NK-92 (cell line): Measurements from ENCODE around the gene GALNT14.
"Not testable (repeated sequence)": the region's sequence is repeated elsewhere in the genome, so short reads cannot be mapped to it uniquely, and the experiment has no call there.

Source experiments
- DNase-seq: peaks from one replicate; lab custom pipeline; 2025; ENCODE audit not compliant: unreplicated experiment; lab: John Stamatoyannopoulos, UW

GALNT14 gene, protein sequence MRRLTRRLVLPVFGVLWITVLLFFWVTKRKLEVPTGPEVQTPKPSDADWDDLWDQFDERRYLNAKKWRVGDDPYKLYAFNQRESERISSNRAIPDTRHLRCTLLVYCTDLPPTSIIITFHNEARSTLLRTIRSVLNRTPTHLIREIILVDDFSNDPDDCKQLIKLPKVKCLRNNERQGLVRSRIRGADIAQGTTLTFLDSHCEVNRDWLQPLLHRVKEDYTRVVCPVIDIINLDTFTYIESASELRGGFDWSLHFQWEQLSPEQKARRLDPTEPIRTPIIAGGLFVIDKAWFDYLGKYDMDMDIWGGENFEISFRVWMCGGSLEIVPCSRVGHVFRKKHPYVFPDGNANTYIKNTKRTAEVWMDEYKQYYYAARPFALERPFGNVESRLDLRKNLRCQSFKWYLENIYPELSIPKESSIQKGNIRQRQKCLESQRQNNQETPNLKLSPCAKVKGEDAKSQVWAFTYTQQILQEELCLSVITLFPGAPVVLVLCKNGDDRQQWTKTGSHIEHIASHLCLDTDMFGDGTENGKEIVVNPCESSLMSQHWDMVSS

DNA sequence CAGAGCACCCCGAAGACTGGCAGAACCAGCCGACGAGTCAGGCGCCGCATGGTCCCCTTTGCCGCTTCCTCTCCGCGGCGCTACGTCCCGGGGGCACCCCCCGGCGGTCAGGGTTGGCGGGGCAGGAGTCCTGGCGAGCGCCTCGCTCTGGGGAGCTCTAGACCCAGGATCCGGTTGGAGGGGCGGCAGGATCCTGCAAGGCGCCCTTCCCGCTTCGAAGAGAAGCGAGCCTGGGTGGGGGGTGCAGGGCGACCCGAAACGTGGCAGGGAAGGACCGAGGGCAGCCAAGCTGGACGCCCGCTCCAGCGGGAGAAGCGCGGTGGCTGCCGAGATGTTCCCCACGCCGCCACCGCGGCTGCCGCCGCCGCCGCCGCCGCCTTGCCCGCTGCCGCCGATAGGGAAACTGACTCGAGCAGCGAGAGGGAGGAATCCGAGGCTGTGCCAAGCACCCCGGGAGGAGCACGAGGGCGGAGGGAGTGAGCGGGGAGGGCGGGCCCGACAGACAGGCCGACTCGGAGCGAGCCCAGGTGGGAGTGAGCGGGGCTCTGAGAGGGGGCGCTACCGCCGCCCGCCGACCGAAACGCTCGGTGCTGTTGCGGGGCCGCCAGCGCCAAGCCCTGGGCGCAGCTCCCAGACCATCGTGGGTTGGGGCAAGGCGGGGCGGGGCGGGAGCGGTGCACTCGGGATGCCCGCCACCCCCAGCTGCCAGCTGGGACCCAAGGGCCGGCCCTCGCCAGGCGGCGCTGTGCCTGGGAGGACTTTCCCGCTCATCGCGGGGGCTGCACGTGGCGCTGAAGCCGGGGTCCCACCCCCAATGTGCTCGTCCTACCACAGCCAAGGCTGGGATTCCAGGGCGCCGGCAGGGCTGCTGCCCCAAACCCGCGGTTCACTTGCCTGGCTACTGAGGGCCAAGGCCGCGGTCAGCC is at the start of gene GALNT14:
Gene GALNT14, minus strand, starts transcription at position 404 of the 926 bp plus-strand sequence. Its CDS starts 354 bp downstream, at position 50.
- DNase-seq, result no peak

DNA sequence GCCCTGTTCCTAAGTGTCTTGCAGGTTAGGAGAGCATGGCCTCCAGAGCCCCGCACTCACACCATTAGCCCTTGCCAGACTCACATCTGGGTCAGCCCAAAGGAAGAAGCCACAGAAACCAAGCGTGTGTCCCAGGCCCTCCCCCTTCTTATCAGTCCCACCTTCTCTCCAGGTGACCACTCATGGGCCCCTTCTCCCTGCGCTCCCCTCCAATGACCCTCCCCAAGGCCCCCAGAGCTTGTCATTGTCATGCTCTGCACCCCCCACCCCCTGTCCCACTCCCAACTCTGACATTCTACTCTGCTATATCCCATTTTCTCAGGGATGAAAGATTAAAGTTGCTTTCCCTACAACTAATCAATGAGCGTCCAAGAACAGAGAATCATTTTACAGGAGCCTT is 48.9 kb upstream of the GALNT14 start:
- no peak for DNase-seq

DNA sequence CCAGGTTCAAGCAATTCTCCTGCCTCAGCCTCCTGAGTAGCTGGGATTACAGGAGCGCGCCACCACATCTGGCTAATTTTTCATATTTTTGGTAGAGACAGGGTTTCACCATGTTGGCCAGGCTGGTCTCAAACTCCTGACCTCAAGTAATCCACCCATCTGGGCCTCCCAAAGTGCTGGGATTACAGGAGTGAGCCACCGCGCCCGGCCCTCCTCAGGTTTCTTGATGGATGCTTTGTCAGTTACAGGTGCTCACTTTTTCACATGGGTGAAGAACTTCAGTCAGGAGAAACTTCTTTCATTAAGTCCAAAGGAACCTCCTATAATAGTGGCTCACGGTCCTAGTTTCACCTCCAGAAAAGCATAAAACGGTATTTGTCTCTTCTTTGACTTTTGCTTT is 45.7 kb upstream of the GALNT14 start:
- DNase-seq, result not testable (repeated sequence)

DNA sequence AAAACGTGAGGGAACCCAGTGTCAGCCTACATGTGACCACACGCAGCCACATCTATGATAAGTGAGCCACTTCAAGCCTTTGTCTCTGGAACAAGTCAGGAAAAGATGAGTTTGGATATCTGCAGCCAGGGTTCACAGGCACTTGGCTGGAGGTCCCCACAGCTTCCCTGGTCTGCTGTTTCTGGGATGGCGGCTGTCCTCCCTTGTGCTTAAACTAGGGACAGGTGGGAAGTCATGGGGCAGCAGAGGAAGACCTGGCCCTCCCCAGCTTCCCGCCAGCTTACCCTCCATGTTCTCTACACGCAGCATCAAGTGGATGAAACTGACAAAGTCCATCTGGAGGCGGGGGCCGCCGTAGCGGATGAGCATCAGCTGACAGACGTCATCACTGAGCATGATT is 38.5 kb upstream of the GALNT14 start:
- DNase-seq, result no peak

DNA sequence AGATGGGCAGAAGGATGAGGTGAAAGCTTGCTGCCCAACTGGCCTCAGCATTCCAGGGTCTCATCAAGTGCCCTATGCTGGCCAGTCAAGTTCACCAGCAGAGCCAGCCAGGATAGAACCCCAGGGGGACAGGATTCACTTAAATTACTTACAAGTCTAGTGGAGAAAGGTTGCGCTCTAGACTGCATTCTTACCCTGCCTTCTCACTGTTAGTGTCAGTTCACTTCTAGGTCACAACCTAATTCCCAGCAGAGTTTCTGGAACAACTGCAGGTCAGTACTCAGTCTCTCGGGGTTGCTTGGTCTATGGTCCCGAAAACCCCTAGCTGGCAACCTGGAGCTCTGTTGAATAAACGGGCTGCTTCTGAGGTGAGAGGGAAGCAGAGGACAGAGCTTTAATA is 32.9 kb upstream of the GALNT14 start:
- DNase-seq, result no peak

DNA sequence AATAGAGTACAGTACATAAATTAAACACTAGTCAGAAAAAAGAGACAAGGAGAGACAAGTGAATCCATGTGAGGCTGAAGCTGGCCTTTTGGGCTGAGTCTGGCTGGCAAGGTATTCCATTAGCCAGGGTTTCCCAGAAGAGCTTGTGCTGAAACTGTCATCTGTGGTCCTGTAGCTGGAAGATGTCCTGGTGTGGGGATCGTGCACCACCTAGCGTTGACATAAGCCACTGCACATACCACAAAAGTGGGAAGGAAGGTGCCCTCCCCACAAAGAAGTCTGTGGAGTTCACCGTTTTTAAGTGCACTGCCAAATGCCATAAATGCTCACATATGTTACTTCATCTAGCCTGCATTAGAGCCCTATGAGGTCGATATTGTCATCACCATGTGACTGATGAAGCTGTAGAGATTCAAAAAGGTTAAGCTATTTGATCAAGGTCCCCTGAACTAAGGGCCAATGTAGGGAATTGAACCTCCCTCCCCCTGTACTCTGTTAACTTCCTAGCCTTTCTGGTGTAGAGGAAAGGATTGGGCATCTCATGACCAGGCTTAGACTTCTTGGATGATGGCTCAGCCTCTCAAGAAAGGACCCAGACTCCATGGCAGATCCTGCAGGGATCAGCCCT is 31.9 kb upstream of the GALNT14 start:
- no peak for DNase-seq

DNA sequence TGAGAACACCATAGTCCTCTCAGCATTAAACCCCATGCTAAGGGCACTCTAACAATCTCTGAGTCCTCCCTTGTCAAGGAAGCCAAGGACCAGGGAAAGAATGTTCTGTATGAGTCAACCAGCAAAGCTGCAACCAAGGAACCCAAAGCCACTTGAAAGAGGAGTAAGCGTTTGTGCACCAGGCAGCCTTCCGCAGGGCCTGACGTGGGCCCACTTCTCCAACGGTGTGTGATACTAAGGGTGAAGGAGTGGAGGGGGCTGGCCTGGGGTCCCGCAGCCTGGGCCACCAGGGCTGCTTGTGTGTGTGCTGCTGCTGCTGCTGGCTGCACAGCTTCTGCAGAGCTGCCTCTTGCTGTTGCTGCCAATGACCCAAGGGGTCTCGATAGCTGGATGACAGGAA is 30.1 kb upstream of the GALNT14 start:
- no peak for DNase-seq

DNA sequence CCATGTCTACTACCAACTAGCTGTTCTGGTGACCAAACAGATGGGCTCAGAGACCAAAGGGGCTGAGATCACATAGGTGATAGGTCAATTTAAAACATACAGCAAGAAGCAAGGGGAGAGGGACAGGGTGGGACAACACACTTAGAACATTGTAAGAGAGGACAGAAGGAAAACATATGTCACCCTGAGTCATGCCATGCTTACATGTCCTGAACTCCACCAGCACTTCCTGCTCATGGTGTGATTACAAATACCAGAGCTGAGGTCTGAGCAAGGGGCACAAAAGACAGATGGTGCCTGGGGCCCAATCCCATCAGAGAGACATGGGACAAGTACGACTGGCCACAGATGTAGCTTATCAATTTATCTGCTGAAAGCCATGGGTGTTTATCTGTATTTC is 28.7 kb upstream of the GALNT14 start:
- DNase-seq, result no peak

DNA sequence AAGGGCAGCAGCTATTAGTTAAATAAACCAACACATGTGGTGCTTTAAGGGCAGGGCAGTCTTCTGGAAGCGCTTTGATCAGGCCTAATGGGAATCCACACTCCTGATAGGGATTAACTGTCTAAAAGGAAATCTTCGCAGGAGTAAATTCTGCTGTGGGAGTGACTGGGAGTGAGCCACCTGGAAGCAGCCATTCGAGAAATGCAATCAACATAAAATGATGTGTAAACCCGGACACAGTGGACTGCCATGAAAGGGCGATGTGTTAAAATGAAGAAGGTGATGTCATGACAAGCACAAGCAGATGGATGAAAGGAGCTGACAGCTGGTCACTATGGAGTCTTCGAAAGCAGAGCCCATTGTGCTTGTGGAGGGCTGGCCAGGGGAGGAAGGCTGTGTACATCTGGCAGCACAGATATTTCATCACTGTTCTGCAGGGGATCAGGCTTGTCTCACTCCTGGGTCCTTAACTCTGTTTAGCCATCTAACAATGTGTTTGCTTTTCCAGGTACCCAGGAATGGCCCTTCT is 24.8 kb upstream of the GALNT14 start:
- DNase-seq, result no peak

DNA sequence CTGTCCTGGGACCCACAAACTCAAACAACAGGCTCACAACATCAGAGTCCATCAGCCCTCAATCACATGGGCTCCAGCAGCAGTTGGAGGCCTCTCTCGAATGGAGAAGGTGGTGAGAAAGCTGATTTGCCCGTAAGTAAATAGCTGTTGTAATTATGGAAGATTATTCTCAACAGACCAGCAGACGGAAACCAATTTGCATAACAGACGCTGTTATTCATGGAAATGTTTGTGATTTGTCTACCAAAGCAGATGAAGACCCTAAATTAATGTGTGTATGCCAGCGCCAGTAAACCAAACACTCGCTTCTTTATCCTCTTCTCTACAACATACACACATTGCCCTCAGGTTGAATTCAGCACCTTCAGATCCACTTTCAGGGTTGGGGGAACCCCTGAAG is 23.4 kb upstream of the GALNT14 start:
- DNase-seq, result no peak

DNA sequence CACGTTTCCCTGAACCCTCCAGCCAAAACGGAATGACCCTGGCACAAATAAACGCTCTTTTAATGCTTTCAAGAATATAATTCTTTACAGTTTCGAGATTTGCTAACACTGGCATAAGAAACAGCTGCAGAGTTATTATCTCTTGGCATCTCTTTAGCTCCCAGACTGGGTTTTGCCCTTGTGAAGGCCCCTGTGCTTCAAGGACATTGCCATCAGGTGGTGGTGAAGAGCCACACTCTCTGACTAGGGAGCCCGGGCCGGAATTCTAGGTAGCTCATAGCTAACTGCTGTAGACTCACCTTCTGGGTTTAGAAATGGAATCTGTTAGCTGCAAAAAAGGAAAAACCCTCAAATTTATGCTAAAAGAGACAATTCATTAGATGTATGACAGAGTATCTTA is 13.3 kb upstream of the GALNT14 start:
- DNase-seq, result no peak

DNA sequence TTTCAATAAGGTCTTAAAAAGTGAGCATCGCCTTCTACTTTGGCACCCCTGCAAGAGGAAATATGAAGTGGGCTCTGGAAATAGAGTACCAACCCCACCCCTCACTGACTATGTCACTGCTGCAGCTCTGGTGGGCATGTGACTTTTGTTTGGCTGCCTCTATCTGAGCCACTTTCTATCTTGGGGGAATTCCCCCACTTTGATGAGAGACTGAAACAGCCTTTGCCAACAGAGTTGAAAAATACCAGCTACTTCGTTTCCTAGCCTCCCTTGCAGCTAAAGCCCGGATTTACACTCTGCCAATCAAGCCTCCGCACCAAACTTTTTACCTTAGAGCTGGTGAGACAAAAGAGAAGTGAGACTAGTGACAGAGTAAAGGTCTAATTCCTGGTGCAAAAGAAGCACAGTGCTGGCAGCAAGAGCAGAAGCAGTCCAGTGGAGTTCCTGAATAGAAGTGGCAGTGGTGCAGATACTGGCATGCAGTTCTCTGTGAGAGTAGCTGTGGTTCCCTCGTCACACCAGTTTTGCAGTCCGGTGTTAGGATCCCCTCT is 12.0 kb upstream of the GALNT14 start:
- DNase-seq, result no peak

DNA sequence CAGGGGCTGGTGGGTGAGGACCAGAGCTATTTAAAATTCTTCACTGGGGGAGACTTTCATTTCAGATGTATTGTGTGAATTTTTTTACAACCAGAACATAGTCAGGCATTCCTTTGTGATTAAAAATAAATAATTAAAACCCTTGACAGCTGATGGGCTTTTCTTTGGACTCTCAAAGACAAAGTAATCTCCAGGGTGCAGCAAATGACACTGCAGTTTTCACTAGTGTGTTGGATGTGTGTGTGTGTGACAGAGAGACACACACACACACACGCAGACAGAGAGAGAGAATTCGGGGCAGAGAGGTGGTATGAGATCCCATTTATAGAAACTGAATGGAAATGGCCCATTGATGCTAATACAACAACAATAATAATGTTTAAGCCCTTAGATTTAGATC is 10.3 kb upstream of the GALNT14 start:
- no peak for DNase-seq

DNA sequence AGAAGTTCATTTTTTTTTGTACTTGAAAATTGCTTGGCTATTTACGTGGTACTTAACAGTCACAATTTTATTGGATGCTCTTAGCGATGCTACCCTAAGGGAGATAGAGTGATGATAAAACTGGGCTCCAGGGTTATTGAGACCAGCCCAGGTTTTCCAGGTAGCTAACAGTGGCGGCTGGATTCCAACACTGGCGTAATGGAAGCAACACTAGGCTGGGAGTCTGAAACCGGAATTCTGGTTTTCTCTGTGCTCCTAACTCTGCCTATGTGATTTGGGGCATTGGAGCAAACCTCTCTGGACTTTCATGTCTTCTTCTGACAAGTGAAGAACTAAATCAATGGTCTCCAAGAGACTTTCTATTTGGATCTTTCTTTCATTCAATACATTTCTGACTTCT is 9.4 kb upstream of the GALNT14 start:
- no peak for DNase-seq

DNA sequence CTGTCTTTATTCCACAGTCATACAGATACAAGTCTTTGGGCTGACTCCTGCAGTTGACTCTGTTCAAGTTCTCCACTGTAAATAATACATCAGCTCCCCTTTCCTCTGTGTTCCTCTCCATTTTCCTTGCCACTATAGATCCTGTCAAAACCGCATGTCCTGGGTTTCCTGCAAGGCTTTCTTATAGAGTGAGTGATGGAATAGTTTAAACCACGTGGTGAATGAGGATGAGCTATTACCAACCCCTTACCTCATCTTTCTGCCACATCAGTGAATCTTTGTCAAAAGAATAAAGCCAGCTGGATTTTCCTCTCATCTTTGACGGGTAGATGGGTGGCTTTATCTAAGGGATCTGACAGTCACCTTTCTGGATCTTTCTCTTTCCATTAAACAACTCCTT is 3.9 kb upstream of the GALNT14 start:
- DNase-seq, result no peak

DNA sequence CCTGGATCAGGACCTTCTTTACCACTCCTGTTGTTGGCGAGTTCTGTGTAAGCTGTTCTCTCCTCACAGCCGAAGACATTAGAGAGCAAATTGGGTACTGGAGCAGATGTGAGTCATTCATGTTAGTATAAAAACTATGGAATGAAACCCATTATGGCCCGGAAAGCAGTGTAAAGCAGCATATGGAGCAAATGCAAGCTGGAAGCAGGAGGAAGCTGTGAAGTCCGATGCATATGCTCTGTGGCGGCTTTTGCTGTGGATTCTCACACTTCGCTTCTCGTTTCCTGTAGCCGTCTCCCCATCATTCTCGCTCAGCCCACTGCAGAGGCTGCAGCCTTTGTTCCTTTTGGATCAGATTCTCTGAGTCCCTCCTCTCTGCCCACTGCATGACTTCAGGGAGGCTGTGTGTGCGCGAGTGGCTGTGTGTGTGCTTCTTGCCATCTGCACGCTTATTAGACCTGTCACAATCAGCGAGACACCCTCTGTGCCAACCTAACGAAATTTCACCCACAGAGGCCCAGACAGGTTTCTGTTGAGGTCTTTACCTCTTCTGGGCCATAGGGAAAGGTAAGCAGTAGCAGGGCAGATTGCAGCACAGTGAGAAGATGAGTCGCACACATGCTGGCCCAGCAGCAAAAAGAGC is 3.3 kb upstream of the GALNT14 start:
- no peak for DNase-seq

DNA sequence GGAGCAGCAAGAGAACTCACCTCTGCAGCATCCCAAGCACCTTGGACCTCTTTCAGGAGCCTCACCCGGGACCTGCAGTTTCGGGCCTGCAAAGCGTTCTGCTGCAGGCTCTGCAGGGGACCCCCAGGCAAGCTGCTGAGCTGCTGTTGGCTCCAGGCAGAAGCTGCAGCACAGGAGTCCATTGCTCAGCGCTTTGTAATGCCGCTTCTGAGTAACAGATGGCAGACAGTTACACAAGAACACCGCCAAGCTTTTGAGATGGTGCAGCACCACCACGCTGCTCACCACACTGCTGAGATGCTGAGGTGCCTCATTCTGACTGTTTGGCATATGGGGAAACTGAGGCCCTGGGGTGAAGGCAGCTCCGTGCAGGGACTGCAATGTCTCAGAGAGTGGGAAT is 1.9 kb upstream of the GALNT14 start:
- no peak for DNase-seq

DNA sequence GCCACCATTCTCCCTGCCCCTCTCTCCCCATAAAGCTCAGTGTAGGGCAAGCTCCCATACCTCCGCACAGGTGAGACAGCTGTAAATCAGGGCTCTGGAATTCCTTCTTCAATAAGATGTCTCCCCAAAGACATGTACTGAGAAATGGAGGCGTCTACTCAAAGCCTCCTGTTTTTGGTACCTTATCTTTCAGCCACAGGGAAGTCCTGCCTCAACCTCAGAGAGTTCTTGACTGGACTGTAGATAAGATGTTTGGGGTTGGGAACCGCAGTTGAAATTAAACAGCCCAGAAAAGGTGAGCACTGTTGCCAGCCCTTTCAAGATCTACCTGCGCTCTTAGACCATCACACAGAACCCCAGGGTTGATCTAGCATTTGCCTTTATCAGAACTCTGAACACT is 1.4 kb upstream of the GALNT14 start:
- no peak for DNase-seq

DNA sequence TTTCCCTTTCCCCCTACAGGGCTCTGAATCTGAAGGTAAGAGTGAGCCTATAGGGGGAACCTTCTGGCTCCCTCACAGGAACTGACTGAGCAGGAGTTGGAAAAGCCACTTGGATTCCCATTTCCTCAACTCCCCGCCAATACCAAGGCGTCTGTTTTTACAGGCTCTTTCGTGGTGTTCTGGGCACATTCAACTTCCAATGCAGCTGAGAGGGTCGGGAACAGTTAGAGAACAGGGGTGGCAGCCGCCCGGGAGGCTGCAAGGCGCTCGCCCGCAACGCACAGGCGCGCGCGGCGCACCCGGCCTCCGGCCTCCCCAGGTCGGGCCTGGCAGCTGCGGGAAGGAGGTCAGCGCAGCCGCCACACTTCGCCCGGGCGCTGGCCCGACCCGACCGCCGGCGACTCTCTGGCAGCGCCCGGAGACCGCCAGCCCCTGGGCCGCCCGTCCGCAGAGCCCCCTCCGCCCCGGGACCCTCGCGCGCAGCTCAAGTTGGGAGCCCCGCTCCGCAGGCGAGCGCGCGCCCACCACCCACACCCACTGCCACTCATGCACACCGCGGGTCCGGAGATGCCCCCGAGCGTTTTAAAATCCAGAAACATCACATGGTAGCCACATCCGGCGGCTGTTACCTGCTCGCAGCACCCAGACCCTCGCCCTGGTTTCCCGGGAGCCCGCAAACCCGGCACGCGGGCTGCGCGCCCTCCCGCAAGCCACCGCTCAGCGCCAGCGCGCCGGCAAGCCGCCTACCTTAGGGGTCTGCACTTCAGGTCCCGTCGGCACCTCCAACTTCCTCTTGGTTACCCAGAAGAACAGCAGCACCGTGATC is 816 bp downstream of the GALNT14 start:
- DNase-seq, result no peak
